Activated CD4-positive, alpha-beta memory T cell treated with anti-CD3 and anti-CD28 coated beads for 36 hours (primary cell): ENCODE data around the gene STAB2. TPM values are rescaled to one million over a fixed set of nuclear protein-coding genes. Genes with fewer than 3 reads are reported as not detected.
"Not testable (repeated sequence)": the region's sequence is repeated elsewhere in the genome, so short reads cannot be mapped to it uniquely, and the experiment has no call there.

Experiments
- CTCF ChIA-PET: fragments of 350-600 bp; sonication (Branson Sonifier 250); formaldehyde crosslinking; loops from one replicate; lab custom pipeline; 2021; ENCODE audit warnings: antibody characterized with exemption, inconsistent platforms; lab: Charles Lee
- POLR2A ChIA-PET: fragments of 350-600 bp; sonication (Branson Sonifier 250); formaldehyde crosslinking; loops from one replicate; lab custom pipeline; 2021; ENCODE audit warnings: antibody characterized with exemption; lab: Charles Lee
- DNase-seq: peaks from one replicate; pipeline ENCODE4 v3.0.0-alpha.2; 2020
- H3K27ac Mint-ChIP-seq: one replicate; pipeline ENCODE4 v1.8.0; 2021; ENCODE audit warnings: mixed read lengths
- H3K27me3 Mint-ChIP-seq: one replicate; pipeline ENCODE4 v1.8.0; 2021; ENCODE audit warnings: mixed read lengths
- H3K36me3 Mint-ChIP-seq: one replicate; pipeline ENCODE4 v1.8.0; 2021; ENCODE audit warnings: mixed read lengths
- H3K4me1 Mint-ChIP-seq: one replicate; pipeline ENCODE4 v1.8.0; 2021; ENCODE audit warnings: low read depth, mixed read lengths
- H3K4me3 Mint-ChIP-seq: one replicate; pipeline ENCODE4 v1.8.0; 2021; ENCODE audit warnings: mild to moderate bottlenecking, mixed read lengths
- H3K9me3 Mint-ChIP-seq: one replicate; pipeline ENCODE4 v1.8.0; 2021; ENCODE audit warnings: mixed read lengths
- intact Hi-C: fragments of 100-400 bp; cut with micrococcal nuclease; formaldehyde crosslinking; loops from one replicate; pipeline ENCODE4 v1.15.1; 2023
- total RNA-seq, 2 experiments: library from RNA; stranded (reverse); gene quantifications; one replicate each; pipeline ENCODE4 v1.2.3, GENCODE V29; 2021

The STAB2 gene
- total RNA-seq, 2 experiments from 2014 or later = not detected

GRCh38 chr12:103634732-103635131 lies 47.7 kb downstream of the STAB2 start:
- DNase-seq = no peak
- ChIA-PET POLR2A (no interaction called here), CTCF (no interaction called here)
- no peaks in the 10 kb centered on the region for H3K4me1 Mint-ChIP-seq
- peaks cover 5% of the 10 kb centered on the region for H3K27me3 Mint-ChIP-seq
- H3K36me3 Mint-ChIP-seq = no peaks in the 10 kb centered on the region
- intact Hi-C loops = loop anchor here (5.0 kb wide), 1 partner anchor 137 kb away; the partner anchor contains the start of gene C12orf42
- no peak overlapping the region for H3K4me3 Mint-ChIP-seq
- H3K9me3 Mint-ChIP-seq = peaks cover 3% of the 10 kb centered on the region
- H3K27ac Mint-ChIP-seq = no peak overlapping the region

- ChIA-PET CTCF (no interaction called here), POLR2A (no interaction called here)
- H3K9me3 Mint-ChIP-seq = peaks cover 3% of the 10 kb centered on the region
- intact Hi-C loops = no loop called here
- peaks cover 5% of the 10 kb centered on the region for H3K27me3 Mint-ChIP-seq
- H3K4me1 Mint-ChIP-seq = no peaks in the 10 kb centered on the region
- H3K4me3 Mint-ChIP-seq = no peak overlapping the region
- no peaks in the 10 kb centered on the region for H3K36me3 Mint-ChIP-seq
- no peak for DNase-seq
- H3K27ac Mint-ChIP-seq = no peak overlapping the region
Measured at GRCh38 chr12:103635419-103635818, 48.3 kb downstream of the STAB2 start.

- H3K4me3 Mint-ChIP-seq = no peak overlapping the region
- H3K9me3 Mint-ChIP-seq = peaks cover 2% of the 10 kb centered on the region
- no peaks in the 10 kb centered on the region for H3K4me1 Mint-ChIP-seq
- intact Hi-C loops = no loop called here
- no peaks in the 10 kb centered on the region for H3K36me3 Mint-ChIP-seq
- CTCF ChIA-PET = no interaction called here
- no peak overlapping the region for H3K27ac Mint-ChIP-seq
- DNase-seq = no peak
- POLR2A ChIA-PET = no interaction called here
- H3K27me3 Mint-ChIP-seq = peaks cover 5% of the 10 kb centered on the region
Measured at GRCh38 chr12:103637021-103637420, 49.9 kb downstream of the STAB2 start.

- H3K27ac Mint-ChIP-seq = no peak overlapping the region
- no peak for DNase-seq
- ChIA-PET CTCF (no interaction called here), POLR2A (no interaction called here)
- no peaks in the 10 kb centered on the region for H3K36me3 Mint-ChIP-seq
- peaks cover 5% of the 10 kb centered on the region for H3K27me3 Mint-ChIP-seq
- H3K9me3 Mint-ChIP-seq = no peaks in the 10 kb centered on the region
- no peaks in the 10 kb centered on the region for H3K4me1 Mint-ChIP-seq
- H3K4me3 Mint-ChIP-seq = no peak overlapping the region
- intact Hi-C loops = no loop called here
Measured at GRCh38 chr12:103637429-103637828, 50.4 kb downstream of the STAB2 start.

- POLR2A ChIA-PET = no interaction called here
- intact Hi-C loops = no loop called here
Measured at GRCh38 chr12:103639983-103640382, 52.9 kb downstream of the STAB2 start.

GRCh38 chr12:103640410-103640809 lies 53.3 kb downstream of the STAB2 start:
- H3K36me3 Mint-ChIP-seq = no peaks in the 10 kb centered on the region
- POLR2A ChIA-PET = no interaction called here
- CTCF ChIA-PET = interaction anchor here (2.4 kb wide), 1 partner anchor 8 kb away, joined by 10 read pairs; no protein-coding TSS in a partner anchor
- peaks cover 5% of the 10 kb centered on the region for H3K27me3 Mint-ChIP-seq
- no peak overlapping the region for H3K27ac Mint-ChIP-seq
- H3K4me1 Mint-ChIP-seq = no peaks in the 10 kb centered on the region
- intact Hi-C loops = no loop called here
- no peak overlapping the region for H3K4me3 Mint-ChIP-seq
- no peak for DNase-seq
- H3K9me3 Mint-ChIP-seq = peaks cover 3% of the 10 kb centered on the region

More at GRCh38 chr12:103639983-103640382, 52.9 kb downstream of the STAB2 start:
- peaks cover 3% of the 10 kb centered on the region for H3K9me3 Mint-ChIP-seq
- CTCF ChIA-PET = no interaction called here
- DNase-seq = no peak
- no peak overlapping the region for H3K4me3 Mint-ChIP-seq
- peaks cover 5% of the 10 kb centered on the region for H3K27me3 Mint-ChIP-seq
- no peaks in the 10 kb centered on the region for H3K36me3 Mint-ChIP-seq
- H3K27ac Mint-ChIP-seq = no peak overlapping the region
- H3K4me1 Mint-ChIP-seq = no peaks in the 10 kb centered on the region

GRCh38 chr12:103640831-103641230 lies 53.8 kb downstream of the STAB2 start:
- CTCF ChIA-PET = interaction anchor here (2.4 kb wide), 1 partner anchor 8 kb away, joined by 10 read pairs; no protein-coding TSS in a partner anchor

GRCh38 chr12:103642240-103642864 lies 55.3 kb downstream of the STAB2 start:
- intact Hi-C loops = no loop called here
- H3K36me3 Mint-ChIP-seq = no peaks in the 10 kb centered on the region

More at GRCh38 chr12:103640831-103641230, 53.8 kb downstream of the STAB2 start:
- H3K36me3 Mint-ChIP-seq = no peaks in the 10 kb centered on the region
- POLR2A ChIA-PET = no interaction called here
- DNase-seq = no peak
- H3K4me3 Mint-ChIP-seq = no peak overlapping the region
- intact Hi-C loops = no loop called here
- H3K9me3 Mint-ChIP-seq = peaks cover 3% of the 10 kb centered on the region
- H3K4me1 Mint-ChIP-seq = no peaks in the 10 kb centered on the region
- peaks cover 5% of the 10 kb centered on the region for H3K27me3 Mint-ChIP-seq
- H3K27ac Mint-ChIP-seq = no peak overlapping the region

GRCh38 chr12:103645202-103645601 lies 58.1 kb downstream of the STAB2 start:
- Mint-ChIP-seq H3K27ac (no peak overlapping the region), H3K27me3 (peaks cover 2% of the 10 kb centered on the region), H3K4me1 (no peaks in the 10 kb centered on the region), H3K9me3 (peaks cover 3% of the 10 kb centered on the region), H3K36me3 (no peaks in the 10 kb centered on the region), H3K4me3 (no peak overlapping the region)
- CTCF ChIA-PET = no interaction called here
- DNase-seq = no peak
- POLR2A ChIA-PET = no interaction called here
- intact Hi-C loops = no loop called here

More at GRCh38 chr12:103642240-103642864, 55.3 kb downstream of the STAB2 start:
- Mint-ChIP-seq H3K27ac (no peak overlapping the region), H3K4me3 (no peak overlapping the region), H3K4me1 (no peaks in the 10 kb centered on the region), H3K27me3 (peaks cover 8% of the 10 kb centered on the region), H3K9me3 (peaks cover 3% of the 10 kb centered on the region)
- no peak for DNase-seq
- POLR2A ChIA-PET = no interaction called here
- CTCF ChIA-PET = interaction anchor here (2.4 kb wide), 1 partner anchor 10 kb away, joined by 10 read pairs; no protein-coding TSS in a partner anchor

- ChIA-PET CTCF (no interaction called here), POLR2A (no interaction called here)
- DNase-seq = no peak
- H3K36me3 Mint-ChIP-seq = no peaks in the 10 kb centered on the region
- peaks cover 2% of the 10 kb centered on the region for H3K27me3 Mint-ChIP-seq
- intact Hi-C loops = no loop called here
- H3K4me1 Mint-ChIP-seq = no peaks in the 10 kb centered on the region
- H3K4me3 Mint-ChIP-seq = no peak overlapping the region
- H3K9me3 Mint-ChIP-seq = peaks cover 3% of the 10 kb centered on the region
- no peak overlapping the region for H3K27ac Mint-ChIP-seq
Measured at GRCh38 chr12:103647267-103647666, 60.2 kb downstream of the STAB2 start.

GRCh38 chr12:103652808-103653207 lies 65.7 kb downstream of the STAB2 start:
- intact Hi-C loops = no loop called here
- Mint-ChIP-seq H3K4me3 (no peak overlapping the region), H3K9me3 (no peaks in the 10 kb centered on the region), H3K4me1 (peaks cover 5% of the 10 kb centered on the region), H3K27ac (no peak overlapping the region), H3K36me3 (no peaks in the 10 kb centered on the region), H3K27me3 (peaks cover 9% of the 10 kb centered on the region)
- POLR2A ChIA-PET = no interaction called here
- CTCF ChIA-PET = no interaction called here
- no peak for DNase-seq

- H3K4me3 Mint-ChIP-seq, H3K9me3 Mint-ChIP-seq, POLR2A ChIA-PET, H3K36me3 Mint-ChIP-seq, DNase-seq, H3K27me3 Mint-ChIP-seq, intact Hi-C loops, H3K27ac Mint-ChIP-seq, CTCF ChIA-PET: not testable (repeated sequence)
- peaks cover 12% of the 10 kb centered on the region for H3K4me1 Mint-ChIP-seq
Measured at GRCh38 chr12:103653568-103654173, 66.6 kb downstream of the STAB2 start.
